B cell (primary cell): Measurements from ENCODE around the gene AGPAT1. TPM values are rescaled to one million over a fixed set of nuclear protein-coding genes. Genes with fewer than 3 reads are reported as not detected.
"Not testable (repeated sequence)": the region's sequence is repeated elsewhere in the genome, so short reads cannot be mapped to it uniquely, and the experiment has no call there.

Source experiments
- ATAC-seq: fragments of 200-7000 bp; cut with Tn5 transposase; one replicate; pipeline ENCODE4 v1.10.0; 2021; ENCODE audit warnings: low read depth, mild to moderate bottlenecking, moderate number of reproducible peaks, moderate library complexity
- CTCF ChIA-PET: fragments of 350-600 bp; sonication (Branson Sonifier 250); formaldehyde crosslinking; loops from one replicate; lab custom pipeline; 2021; ENCODE audit warnings: antibody characterized with exemption, inconsistent platforms; lab: Charles Lee
- POLR2A ChIA-PET: fragments of 350-600 bp; sonication (Branson Sonifier 250); formaldehyde crosslinking; loops from one replicate; lab custom pipeline; 2021; ENCODE audit warnings: antibody characterized with exemption; lab: Charles Lee
- DNase-seq: peaks from one replicate; pipeline ENCODE4 v3.0.0; 2013
- H2AFZ ChIP-seq: 2 replicates; pipeline ENCODE4 v1.6.1; 2012; ENCODE audit warnings: mild to moderate bottlenecking, low read depth, low read length; ENCODE audit not compliant: insufficient read depth, poor library complexity, severe bottlenecking
- H3K27ac ChIP-seq, 2 donors: 1 replicate in 1 of 2; 2 replicates in 1 of 2; pipeline ENCODE4 v1.5.1; 2012 to 2013; ENCODE audit warnings: low read length in 2 of 2, mild to moderate bottlenecking in 2 of 2, moderate library complexity in 1 of 2
- H3K27me3 ChIP-seq, 4 experiments: fragments of 200-600 bp in 1 of 4; sonication (generic) in 1 of 4; replicated peaks in 1 of 4; 1 replicate in 2 of 4; 2 replicates in 2 of 4; pipeline versions ENCODE4 v1.6.1 to v1.7.0; 2013 to 2016; ENCODE audit warnings: low read length in 3 of 4, mild to moderate bottlenecking in 2 of 4, mixed read lengths in 1 of 4, moderate library complexity in 1 of 4; ENCODE audit not compliant: insufficient read depth in 4 of 4, control insufficient read depth in 3 of 4; ENCODE audit errors: control extremely low read depth in 1 of 4
- H3K36me3 ChIP-seq, 2 experiments: replicated peaks in 1 of 2; 1 replicate in 1 of 2; 2 replicates in 1 of 2; pipeline versions ENCODE4 v1.6.1 to v1.7.1; 2013; ENCODE audit warnings: low read length in 1 of 2; ENCODE audit not compliant: insufficient read depth in 2 of 2, control insufficient read depth in 1 of 2; ENCODE audit errors: control extremely low read depth in 1 of 2, extremely low read depth in 1 of 2
- H3K4me1 ChIP-seq, 2 donors: fragments of 200-600 bp in 1 of 2; sonication (generic) in 1 of 2; 1 replicate in 1 of 2; 2 replicates in 1 of 2; pipeline versions ENCODE4 v1.5.1 to v1.6.1; 2013 to 2017; ENCODE audit warnings: low read length in 2 of 2; ENCODE audit not compliant: control insufficient read depth in 2 of 2, insufficient read depth in 2 of 2
- H3K4me2 ChIP-seq: replicated peaks from 2 replicates; pipeline ENCODE3; 2012; ENCODE audit warnings: mild to moderate bottlenecking, low read depth, low read length; ENCODE audit not compliant: poor library complexity, severe bottlenecking
- H3K4me3 ChIP-seq, 5 experiments: fragments of 200-600 bp in 1 of 5; sonication (generic) in 1 of 5; 1 replicate in 3 of 5; 2 replicates in 2 of 5; pipeline versions ENCODE4 v1.5.1 to v1.7.0; 2011 to 2016; ENCODE audit warnings: low read length in 4 of 5, mild to moderate bottlenecking in 4 of 5, low read depth in 2 of 5, control low read depth in 1 of 5, moderate library complexity in 1 of 5; ENCODE audit not compliant: insufficient read depth in 1 of 5; ENCODE audit errors: control extremely low read depth in 1 of 5, extremely low read depth in 1 of 5
- H3K79me2 ChIP-seq: fragments of 200-600 bp; sonication (generic); one replicate; pipeline ENCODE4 v1.6.0; 2016; ENCODE audit warnings: low read length; ENCODE audit not compliant: control insufficient read depth, insufficient read depth
- H3K9ac ChIP-seq: fragments of 200-600 bp; sonication (generic); 2 replicates; pipeline ENCODE4 v1.6.1; 2017; ENCODE audit warnings: mild to moderate bottlenecking, low read length, moderate library complexity
- H3K9me3 ChIP-seq, 3 donors: one replicate each; pipeline versions ENCODE4 v1.6.1 to v1.7.1; 2013; ENCODE audit warnings: low read length in 2 of 3; ENCODE audit not compliant: control insufficient read depth in 2 of 3, insufficient read depth in 1 of 3; ENCODE audit errors: control extremely low read depth in 1 of 3
- H4K20me1 ChIP-seq: 2 replicates; pipeline ENCODE4 v1.6.0; 2012; ENCODE audit warnings: mild to moderate bottlenecking, low read length; ENCODE audit not compliant: insufficient read depth, control insufficient read depth, poor library complexity, severe bottlenecking
- H3K27ac Mint-ChIP-seq: one replicate; pipeline ENCODE4 v1.8.0; 2021; ENCODE audit warnings: mixed read lengths
- H3K27me3 Mint-ChIP-seq: one replicate; pipeline ENCODE4 v1.8.0; 2021; ENCODE audit warnings: mixed read lengths
- H3K4me1 Mint-ChIP-seq: one replicate; pipeline ENCODE4 v1.8.0; 2021; ENCODE audit warnings: mixed read lengths
- H3K4me3 Mint-ChIP-seq: one replicate; pipeline ENCODE4 v1.8.0; 2021; ENCODE audit warnings: mixed read lengths
- H3K9me3 Mint-ChIP-seq: one replicate; pipeline ENCODE4 v1.8.0; 2022; ENCODE audit warnings: mixed read lengths; ENCODE audit not compliant: insufficient read depth
- WGBS: methylation state at CpG from one replicate; pipeline ENCODE4 v1.1.5; 2013; ENCODE audit warnings: missing lambda C conversion rate; ENCODE audit not compliant: insufficient coverage; 5-methylcytosine and 5-hydroxymethylcytosine counted together
- intact Hi-C: fragments of 100-400 bp; cut with micrococcal nuclease; formaldehyde crosslinking; loops from one replicate; pipeline ENCODE4 v1.10.0; 2022
- polyA plus RNA-seq: library from polyadenylated mRNA; depleted of rRNA; stranded (reverse); fragments of >200 nt; gene quantifications from 2 replicates; pipeline ENCODE4 v1.2.3, GENCODE V29; 2012
- total RNA-seq, 2 donors: library from RNA; stranded (reverse); fragments of 120-200 nt in 1 of 2; gene quantifications; 1 replicate in 1 of 2; 2 replicates in 1 of 2; pipeline versions ENCODE4 v1.2.3 to v1.2.4, GENCODE V29; 2013 to 2022
- TF ChIP-seq, protein P1 (sequence below): fragments of 200-600 bp; IDR thresholded peaks from one replicate; pipeline ENCODE4 v1.8.0; 2022; ENCODE audit warnings: antibody characterized with exemption, mild to moderate bottlenecking

AGPAT1 gene
- total and polyA plus RNA-seq, 2 donors (not counting 1 experiment from before 2014, with no cell fraction given): 29.8 to 37.1 TPM

DNA sequence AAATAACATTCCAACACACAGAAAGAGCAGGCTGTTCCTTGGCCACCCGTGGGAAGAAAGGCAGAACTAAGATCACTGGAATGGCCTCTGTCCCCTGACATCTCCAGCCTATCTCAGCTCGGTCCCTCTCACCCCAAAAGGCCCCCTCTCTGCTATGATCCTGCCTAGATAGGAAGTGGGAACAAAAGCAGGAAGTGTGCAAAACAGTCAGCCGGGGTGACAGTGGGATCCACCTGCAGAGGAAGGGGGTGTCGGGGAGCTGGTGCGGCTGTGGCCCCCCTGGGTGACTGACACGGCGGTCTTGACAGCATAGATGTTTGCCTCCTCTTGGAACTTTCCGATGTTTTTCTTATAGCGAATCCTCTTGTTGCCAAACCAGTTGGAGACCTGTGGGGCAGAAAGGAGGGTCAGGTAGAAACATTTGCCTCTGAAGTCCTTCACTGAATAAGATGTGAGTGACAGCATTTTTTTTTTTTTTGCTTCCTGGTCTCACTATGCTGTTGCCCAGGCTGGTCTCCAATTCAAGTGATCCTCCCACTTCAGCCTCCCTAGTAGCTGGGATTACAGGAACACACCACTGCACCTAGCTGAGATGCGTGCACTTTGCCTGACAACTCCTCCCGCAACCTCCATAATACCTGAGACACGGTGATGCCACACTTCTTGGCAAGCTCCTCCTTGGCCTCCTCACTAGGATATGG, 11.3 kb upstream of the AGPAT1 start:
- no peaks in the 10 kb centered on the region for H4K20me1 ChIP-seq
- H3K9ac ChIP-seq: no peak overlapping the region
- POLR2A ChIA-PET: no interaction called here
- H3K4me1 ChIP-seq: peaks cover 30 to 47% of the 10 kb centered on the region in 2 donors
- H3K4me3 ChIP-seq: no peak overlapping the region
- intact Hi-C loops: no loop called here
- H3K9me3 Mint-ChIP-seq: no peaks in the 10 kb centered on the region
- peaks cover 55% of the 10 kb centered on the region for H3K4me1 Mint-ChIP-seq
- H3K27me3 Mint-ChIP-seq: no peaks in the 10 kb centered on the region
- no peaks in the 10 kb centered on the region for H3K9me3 ChIP-seq
- peak overlapping the region; percentile 88 for H3K27ac Mint-ChIP-seq
- peaks cover 62% of the 10 kb centered on the region for H3K79me2 ChIP-seq
- CTCF ChIA-PET: interaction anchor here (0.7 kb wide), 1 partner anchor 604 kb away, joined by 3 read pairs; no protein-coding TSS in a partner anchor
- 21% methylated on average over 8 of the region's 12 CpGs for WGBS
- ATAC-seq (no peak), DNase-seq (no peak)
- no peaks in the 10 kb centered on the region for H3K27me3 ChIP-seq
- H2AFZ ChIP-seq: no peak overlapping the region
- TF ChIP-seq, protein P1, sequence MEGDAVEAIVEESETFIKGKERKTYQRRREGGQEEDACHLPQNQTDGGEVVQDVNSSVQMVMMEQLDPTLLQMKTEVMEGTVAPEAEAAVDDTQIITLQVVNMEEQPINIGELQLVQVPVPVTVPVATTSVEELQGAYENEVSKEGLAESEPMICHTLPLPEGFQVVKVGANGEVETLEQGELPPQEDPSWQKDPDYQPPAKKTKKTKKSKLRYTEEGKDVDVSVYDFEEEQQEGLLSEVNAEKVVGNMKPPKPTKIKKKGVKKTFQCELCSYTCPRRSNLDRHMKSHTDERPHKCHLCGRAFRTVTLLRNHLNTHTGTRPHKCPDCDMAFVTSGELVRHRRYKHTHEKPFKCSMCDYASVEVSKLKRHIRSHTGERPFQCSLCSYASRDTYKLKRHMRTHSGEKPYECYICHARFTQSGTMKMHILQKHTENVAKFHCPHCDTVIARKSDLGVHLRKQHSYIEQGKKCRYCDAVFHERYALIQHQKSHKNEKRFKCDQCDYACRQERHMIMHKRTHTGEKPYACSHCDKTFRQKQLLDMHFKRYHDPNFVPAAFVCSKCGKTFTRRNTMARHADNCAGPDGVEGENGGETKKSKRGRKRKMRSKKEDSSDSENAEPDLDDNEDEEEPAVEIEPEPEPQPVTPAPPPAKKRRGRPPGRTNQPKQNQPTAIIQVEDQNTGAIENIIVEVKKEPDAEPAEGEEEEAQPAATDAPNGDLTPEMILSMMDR: no peak
- H3K4me2 ChIP-seq: peak overlapping the region; percentile 19
- H3K36me3 ChIP-seq: peaks cover 0 to 58% of the 10 kb centered on the region in 2 experiments
- H3K27ac ChIP-seq: peak overlapping the region; percentile 33 to 51
- peak overlapping the region; percentile 52 for H3K4me3 Mint-ChIP-seq

DNA sequence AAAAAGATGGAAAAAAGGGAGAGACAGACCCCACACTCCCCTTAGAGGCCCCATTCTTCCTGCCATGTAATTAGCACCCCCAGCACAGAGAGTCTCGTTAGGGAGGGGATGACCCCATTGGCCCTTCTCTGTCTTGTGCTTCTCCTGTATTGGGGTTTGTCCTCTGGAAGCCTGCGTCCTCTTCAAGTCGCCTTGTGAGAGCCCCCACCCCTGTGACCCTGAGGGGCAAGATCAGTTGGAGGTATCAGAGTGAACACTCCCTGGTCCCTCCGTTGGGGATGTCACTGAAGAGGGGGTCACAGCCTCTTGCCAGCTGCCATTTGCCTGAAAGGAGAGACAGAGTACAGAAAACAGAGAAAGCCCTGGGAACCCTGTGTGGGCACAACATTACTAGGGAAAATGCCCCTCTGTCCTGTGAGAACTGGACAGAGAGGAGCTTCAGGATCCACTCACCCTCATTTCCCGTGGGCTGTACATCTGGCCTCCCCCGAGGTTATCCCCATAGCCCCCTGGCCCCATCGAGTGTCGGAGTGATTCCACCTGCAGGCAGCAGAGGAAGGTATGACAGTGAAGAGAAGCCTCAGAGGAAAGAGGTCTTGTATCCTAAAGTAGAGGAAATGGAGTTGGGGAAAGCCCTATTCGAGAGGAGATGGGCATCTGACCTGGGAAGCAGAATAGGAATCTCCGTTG, 10.4 kb upstream of the AGPAT1 start:
- intact Hi-C loops, H3K9ac ChIP-seq, DNase-seq, H4K20me1 ChIP-seq, H3K9me3 Mint-ChIP-seq, CTCF ChIA-PET, H3K4me3 ChIP-seq, ATAC-seq, H3K27me3 Mint-ChIP-seq, H3K27me3 ChIP-seq, H3K4me2 ChIP-seq, H3K9me3 ChIP-seq, POLR2A ChIA-PET, H2AFZ ChIP-seq: not testable (repeated sequence)
- H3K4me3 Mint-ChIP-seq: peak overlapping the region; percentile 8
- Histone ChIP-seq H3K27ac (peak overlapping the region; percentile 50 to 51), H3K36me3 (peaks cover 0 to 56% of the 10 kb centered on the region in 2 experiments), H3K79me2 (peaks cover 54% of the 10 kb centered on the region), H3K4me1 (peaks cover 28 to 39% of the 10 kb centered on the region in 2 donors)
- peaks cover 49% of the 10 kb centered on the region for H3K4me1 Mint-ChIP-seq
- H3K27ac Mint-ChIP-seq: peak overlapping the region; percentile 88
- 82% methylated on average over 5 of the region's 10 CpGs for WGBS

DNA sequence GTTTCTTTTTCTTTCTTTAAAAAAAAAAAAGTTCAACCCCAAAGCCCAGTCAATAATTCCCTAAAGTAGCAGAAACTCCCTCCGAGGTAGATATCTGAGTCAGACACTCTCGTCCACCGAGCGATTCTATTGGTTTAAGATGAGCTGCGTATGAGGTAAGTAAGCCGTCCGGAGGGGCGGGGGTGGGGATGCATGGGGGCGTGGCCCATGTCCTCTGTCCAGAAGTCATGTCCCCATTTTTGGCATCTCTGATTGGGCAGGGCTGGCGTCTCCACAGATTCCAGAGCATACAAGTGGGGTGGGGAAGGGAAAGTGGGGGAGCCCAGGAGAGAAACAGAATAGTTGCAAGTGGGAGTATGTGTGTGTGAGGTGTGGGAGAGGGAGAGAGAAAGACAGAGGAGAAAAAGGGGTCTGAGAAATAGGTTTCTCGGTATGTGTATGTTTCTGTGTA, 9.8 kb upstream of the AGPAT1 start:
- POLR2A ChIA-PET, H3K9me3 Mint-ChIP-seq: not testable (repeated sequence)

More for the DNA sequence above, 9.8 kb upstream of the AGPAT1 start:
- H3K27me3 Mint-ChIP-seq, H3K9me3 ChIP-seq, H3K27me3 ChIP-seq, H3K4me2 ChIP-seq, H4K20me1 ChIP-seq, H3K4me3 Mint-ChIP-seq, intact Hi-C loops, H3K4me3 ChIP-seq, H2AFZ ChIP-seq, CTCF ChIA-PET, H3K9ac ChIP-seq, ATAC-seq: not testable (repeated sequence)
- DNase-seq: peak; percentile 47
- Mint-ChIP-seq H3K4me1 (peaks cover 45% of the 10 kb centered on the region), H3K27ac (peak overlapping the region; percentile 88)
- Histone ChIP-seq H3K79me2 (peaks cover 48% of the 10 kb centered on the region), H3K36me3 (peaks cover 0 to 57% of the 10 kb centered on the region in 2 experiments), H3K4me1 (peaks cover 23 to 33% of the 10 kb centered on the region in 2 donors), H3K27ac (peak overlapping the region; percentile 50 to 51)
- 100% methylated on average over 2 of the region's 11 CpGs for WGBS
